Stimulated activated CD4-positive, alpha-beta T cell treated with anti-CD3 and anti-CD28 coated beads, Interleukin-1b, Interleukin-23, amount 100 ng/mL, for 4 hours (primary cell): ENCODE results near the gene CNTN4.

Source experiments
- DNase-seq, 2 donors: peaks; one replicate each; pipeline ENCODE4 v3.0.0-alpha.2; 2020; ENCODE audit warnings: low read depth in 2 of 2

The CNTN4 gene

DNA sequence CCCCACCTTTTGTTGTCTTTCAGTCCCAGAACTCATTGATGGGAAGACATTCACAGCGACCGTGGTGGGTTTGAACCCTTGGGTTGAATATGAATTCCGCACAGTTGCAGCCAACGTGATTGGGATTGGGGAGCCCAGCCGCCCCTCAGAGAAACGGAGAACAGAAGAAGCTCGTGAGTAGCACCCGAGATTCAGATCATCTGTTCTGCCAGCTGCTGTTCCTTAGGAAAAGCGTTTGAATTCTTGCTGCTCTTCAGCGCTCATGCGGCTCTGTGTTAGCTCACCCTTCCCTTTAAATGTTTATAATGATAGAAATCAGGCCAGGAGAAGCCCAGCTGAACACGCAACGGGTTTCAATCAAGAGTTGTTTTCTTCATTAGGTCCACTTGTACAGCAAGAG, 938.5 kb downstream of the CNTN4 start:
- DNase-seq: no peak

DNA sequence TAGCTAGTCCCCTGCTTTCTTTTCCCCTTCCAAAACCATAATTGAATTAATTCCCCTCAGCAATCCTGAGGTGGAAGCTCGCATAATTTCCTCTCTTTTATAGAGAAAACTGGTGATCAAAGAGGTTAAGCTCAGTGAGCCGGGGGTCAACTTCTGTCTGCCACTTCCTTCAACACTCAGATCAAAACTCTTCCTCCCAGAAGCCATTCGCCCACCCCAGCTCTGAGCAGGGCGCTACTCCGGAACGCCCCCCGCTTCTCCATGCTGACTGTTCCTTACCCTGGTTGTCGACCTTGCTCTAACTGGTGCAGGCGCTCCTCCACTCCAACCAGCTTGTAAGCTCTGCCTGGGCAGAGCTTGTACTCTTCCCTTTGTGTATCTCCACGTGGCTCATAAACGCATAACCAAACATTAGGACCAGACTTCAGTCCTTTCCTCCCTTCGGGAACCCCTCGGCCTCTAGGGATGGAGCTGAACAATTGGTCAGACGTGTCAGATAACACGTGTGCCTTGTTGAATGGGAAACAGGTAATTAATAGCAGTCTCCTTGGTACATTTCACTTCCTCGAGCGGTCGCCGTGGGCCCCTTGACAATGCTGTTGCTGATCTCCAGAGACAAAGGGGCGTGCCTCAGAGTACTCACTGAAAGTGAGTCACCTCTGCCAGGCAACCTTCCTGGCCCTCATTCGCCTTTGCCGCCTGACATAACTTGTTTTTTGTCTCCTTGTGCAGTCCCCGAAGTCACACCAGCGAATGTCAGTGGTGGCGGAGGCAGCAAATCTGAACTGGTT, 939.7 kb downstream of the CNTN4 start:
- no peak for DNase-seq

- DNase-seq: no peak
Measured at GRCh38 chr3:3053974-3054373, 955.3 kb downstream of the CNTN4 start.

GRCh38 chr3:3059645-3060044, 961.0 kb downstream of the CNTN4 start:
- no peak for DNase-seq

GRCh38 chr3:3064297-3064696, 965.6 kb downstream of the CNTN4 start:
- DNase-seq: no peak

DNA sequence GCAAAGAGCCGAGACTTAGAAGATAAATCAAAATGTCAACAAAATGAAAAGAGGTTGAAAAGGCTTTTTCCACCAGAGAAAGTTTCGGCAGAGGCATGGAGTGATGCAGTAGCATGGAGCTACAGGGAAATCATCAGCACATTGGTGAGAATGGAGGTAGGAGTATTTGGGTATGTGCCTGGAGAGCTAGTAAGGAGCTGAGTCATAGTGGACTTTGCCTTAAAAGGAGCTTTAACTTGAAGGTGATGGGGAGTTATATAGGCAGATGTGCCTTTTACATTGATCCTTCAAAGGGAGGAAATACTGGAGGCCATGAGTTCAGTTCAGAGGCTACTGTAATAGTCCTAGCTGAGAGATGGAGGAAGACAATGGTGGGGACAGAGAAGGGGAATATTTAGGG, 967.2 kb downstream of the CNTN4 start:
- no peak for DNase-seq

GRCh38 chr3:3066378-3066777, 967.7 kb downstream of the CNTN4 start:
- no peak for DNase-seq

- no peak for DNase-seq
Measured at GRCh38 chr3:3066910-3067309, 968.2 kb downstream of the CNTN4 start.

- no peak for DNase-seq
Measured at GRCh38 chr3:3068358-3068881, 969.8 kb downstream of the CNTN4 start.

DNA sequence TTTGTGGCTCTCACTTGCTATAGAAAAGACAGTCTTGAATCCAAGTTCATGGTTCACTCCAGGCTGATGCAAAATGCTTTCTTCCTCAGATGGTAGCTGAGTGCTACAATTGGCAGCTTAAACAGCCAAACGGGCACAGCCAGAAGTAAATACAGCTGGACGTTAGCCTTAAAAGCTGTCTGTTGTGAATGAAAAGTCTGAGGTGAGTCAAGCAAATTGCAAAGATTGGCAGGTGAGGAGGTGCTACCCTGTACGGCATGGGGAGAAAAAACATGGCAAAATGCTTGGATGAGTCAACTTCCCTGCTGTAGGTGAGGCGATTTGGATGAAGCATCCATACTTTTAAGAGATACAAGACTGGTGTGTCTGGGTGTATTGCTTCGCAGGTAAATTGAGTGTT, 971.1 kb downstream of the CNTN4 start:
- no peak for DNase-seq

- no peak for DNase-seq
Measured at GRCh38 chr3:3071136-3071535, 972.5 kb downstream of the CNTN4 start.

- DNase-seq: no peak
Measured at GRCh38 chr3:3074551-3075257, 976.0 kb downstream of the CNTN4 start.

DNA sequence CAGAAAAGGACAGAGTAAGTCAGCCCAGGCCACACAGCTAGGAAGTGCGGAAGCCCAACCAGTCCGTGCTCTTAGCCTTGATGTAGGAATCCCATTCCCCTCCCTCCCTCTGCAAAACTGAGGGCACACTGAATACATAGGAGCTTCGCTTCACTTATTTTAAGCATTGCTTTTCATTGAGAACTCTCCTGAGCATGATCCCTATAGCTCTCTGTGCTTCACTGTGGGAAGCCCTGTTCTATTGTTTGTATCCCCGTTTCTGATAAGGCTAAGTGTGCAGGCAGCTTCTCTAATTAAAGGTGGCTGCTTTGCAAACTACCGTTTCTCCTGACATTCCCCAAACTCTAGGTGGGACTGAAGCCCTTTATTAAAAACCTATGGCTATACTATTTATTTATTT, 981.6 kb downstream of the CNTN4 start:
- no peak for DNase-seq

DNA sequence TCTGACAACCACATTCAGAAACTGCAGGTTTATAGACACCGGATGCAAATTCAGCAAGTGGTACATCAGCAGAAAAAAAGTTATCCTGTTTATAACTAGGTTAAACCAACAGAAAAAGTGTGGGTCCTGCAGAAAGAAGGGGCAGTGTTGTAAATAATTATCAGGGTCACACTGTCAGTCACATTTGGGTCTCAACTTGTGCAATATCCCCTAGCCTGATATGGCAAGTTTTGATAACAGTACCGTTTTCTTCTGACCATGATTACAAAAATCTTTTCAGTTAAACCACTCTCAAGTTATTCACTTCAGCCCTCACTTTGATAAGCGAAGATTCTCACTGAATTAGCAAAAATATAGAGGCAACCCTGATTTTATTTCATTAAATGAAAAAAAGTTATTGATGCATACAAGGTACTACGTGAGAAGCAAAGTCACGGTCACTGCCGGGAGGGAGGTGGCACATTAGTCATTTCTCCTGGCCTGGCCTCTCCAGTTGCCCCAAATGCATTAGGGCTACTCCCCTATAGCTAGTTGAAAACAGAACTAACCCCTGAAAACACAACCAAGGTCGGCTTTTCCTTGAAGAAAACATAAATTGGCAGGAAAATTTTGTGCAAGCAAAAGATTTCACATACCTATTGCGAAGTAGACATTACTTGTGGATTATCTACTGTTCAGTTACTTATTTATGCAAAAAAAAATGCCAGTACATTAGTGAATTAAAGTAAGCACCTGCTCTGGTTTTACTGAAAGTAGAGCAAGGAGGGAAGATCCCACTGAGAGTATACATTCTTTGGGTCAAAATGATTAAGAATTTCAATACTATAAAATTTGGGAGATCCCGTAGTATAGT, 982.9 kb downstream of the CNTN4 start:
- no peak for DNase-seq

GRCh38 chr3:3082234-3082924, 983.7 kb downstream of the CNTN4 start:
- DNase-seq: no peak

- no peak for DNase-seq
Measured at GRCh38 chr3:3084890-3085289, 986.2 kb downstream of the CNTN4 start.

DNA sequence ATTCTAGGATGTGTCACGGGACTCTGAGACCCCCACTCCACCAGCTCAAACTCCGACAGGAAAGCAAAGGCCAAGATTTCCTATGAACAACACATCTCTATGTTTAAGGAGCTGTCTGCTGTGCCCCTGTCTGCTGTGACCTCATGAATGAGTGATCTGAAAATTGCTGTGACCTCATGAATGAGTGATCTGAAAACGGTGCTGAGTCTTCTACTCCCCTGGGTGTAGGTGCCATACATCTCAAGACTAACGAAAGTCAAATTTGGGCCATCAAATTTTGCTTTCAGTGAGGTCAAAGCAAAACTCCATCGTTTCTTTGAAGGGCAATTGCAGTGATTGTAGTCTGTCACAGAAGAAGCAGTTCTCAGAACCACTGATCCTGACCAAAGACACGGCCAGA, 987.1 kb downstream of the CNTN4 start:
- no peak for DNase-seq

GRCh38 chr3:3086239-3086638, 987.6 kb downstream of the CNTN4 start:
- no peak for DNase-seq

DNA sequence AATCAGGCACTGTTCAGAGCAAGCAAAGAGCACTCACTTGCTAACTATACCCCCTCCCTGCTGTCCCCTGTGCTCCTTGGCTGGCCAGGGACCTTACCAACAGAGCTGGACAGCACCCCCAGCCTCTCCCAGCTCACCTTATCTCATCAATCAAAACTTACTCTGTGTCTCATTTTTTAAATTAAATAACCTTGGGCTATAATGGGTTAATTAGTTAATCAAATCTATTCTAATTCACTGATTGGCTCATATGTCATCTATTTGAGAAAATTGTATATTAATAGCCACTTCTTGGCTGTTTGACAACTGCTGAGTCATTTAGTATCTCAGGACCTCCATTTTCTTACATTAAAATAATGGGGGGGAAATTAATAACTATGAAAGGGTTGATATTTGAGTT, 988.6 kb downstream of the CNTN4 start:
- DNase-seq: no peak

DNA sequence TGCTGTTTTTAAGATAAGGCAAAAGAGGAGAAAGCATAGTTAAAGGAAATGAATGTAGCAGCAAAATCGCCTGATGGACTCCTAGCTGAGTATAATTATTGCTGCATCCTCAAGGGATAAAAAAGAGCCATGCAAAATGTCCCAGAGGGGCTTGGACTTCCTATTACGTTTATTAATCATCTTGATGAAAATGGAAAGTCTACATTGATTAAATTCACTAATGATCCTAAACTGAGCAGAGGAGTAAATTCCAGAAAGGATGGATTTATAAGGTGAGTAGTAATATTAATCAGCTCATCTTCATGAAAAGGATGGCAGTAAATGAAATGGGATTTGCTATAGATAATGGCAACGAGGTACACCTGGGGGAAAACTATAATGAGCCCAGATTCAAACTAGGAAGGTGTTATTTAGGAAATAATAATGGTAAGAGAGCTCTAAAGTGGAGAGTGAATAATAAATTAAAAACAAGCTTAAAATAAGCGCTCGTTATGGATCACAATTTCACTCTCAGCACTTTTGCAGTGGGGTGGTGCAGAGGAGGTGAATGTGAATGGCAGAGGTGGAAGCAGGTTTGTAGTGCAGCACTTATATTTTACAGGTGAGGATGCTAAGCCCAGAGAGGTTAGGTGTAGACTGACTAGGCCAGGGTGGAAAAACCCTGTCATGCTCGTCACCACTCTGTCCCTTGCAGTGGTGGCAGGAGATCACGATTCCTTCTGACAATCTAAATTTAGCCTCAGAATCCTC, 989.2 kb downstream of the CNTN4 start:
- no peak for DNase-seq

- no peak for DNase-seq
Measured at GRCh38 chr3:3089017-3089416, 990.4 kb downstream of the CNTN4 start.
